Activated T-helper 1 cell treated with anti-CD3 and anti-CD28 coated beads, Interleukin-12 subunit alpha, Interleukin-12 subunit beta, Interleukin-2, Interleukin-4 antibody, amounts not matched to agents 30 ng/mL and 10 ng/mL and 1 ng/mL, durations not matched to agents 14 hours and 24 hours and 36 hours (primary cell): ENCODE results near the gene MMP1. TPM values are rescaled to one million over a fixed set of nuclear protein-coding genes. Genes with fewer than 3 reads are reported as not detected.

Experiments
- DNase-seq: peaks from one replicate; pipeline ENCODE4 v3.0.0; 2021; ENCODE audit warnings: low spot score
- H3K27ac Mint-ChIP-seq: one replicate; pipeline ENCODE4 v1.8.0; 2021; ENCODE audit warnings: mild to moderate bottlenecking, mixed read lengths
- H3K27me3 Mint-ChIP-seq: one replicate; pipeline ENCODE4 v1.8.0; 2022; ENCODE audit warnings: mild to moderate bottlenecking, moderate library complexity, mixed read lengths; ENCODE audit not compliant: insufficient read depth
- H3K36me3 Mint-ChIP-seq: one replicate; pipeline ENCODE4 v1.8.0; 2021; ENCODE audit warnings: low read depth, mixed read lengths
- H3K4me1 Mint-ChIP-seq: one replicate; pipeline ENCODE4 v1.8.0; 2021; ENCODE audit warnings: low read depth, mixed read lengths
- H3K4me3 Mint-ChIP-seq: one replicate; pipeline ENCODE4 v1.8.0; 2021; ENCODE audit warnings: mild to moderate bottlenecking, moderate library complexity, mixed read lengths
- H3K9me3 Mint-ChIP-seq: one replicate; pipeline ENCODE4 v1.8.0; 2021; ENCODE audit warnings: mixed read lengths
- intact Hi-C: fragments of 100-400 bp; cut with micrococcal nuclease; formaldehyde crosslinking; loops from one replicate; pipeline ENCODE4 v1.15.1; 2024
- total RNA-seq: library from RNA; stranded (reverse); gene quantifications from 2 replicates; pipeline ENCODE4 v1.2.3, GENCODE V29; 2022

The MMP1 gene
- total RNA-seq, 1 donor from 2014 or later = not detected

GRCh38 chr11:102830001-102830727 is 32.2 kb upstream of the MMP1 start:
- Mint-ChIP-seq H3K9me3 (no peaks in the 10 kb centered on the region), H3K36me3 (no peaks in the 10 kb centered on the region), H3K27me3 (peaks cover 23% of the 10 kb centered on the region), H3K27ac (no peak overlapping the region), H3K4me3 (no peak overlapping the region), H3K4me1 (no peaks in the 10 kb centered on the region)
- no peak for DNase-seq
- intact Hi-C loops = loop anchor here (10.0 kb wide), 1 partner anchor 225 kb away; no protein-coding TSS in a partner anchor

GRCh38 chr11:102829316-102830000 is 31.5 kb upstream of the MMP1 start:
- no peaks in the 10 kb centered on the region for H3K9me3 Mint-ChIP-seq
- no peak overlapping the region for H3K27ac Mint-ChIP-seq
- peaks cover 23% of the 10 kb centered on the region for H3K27me3 Mint-ChIP-seq
- H3K36me3 Mint-ChIP-seq = no peaks in the 10 kb centered on the region
- H3K4me1 Mint-ChIP-seq = no peaks in the 10 kb centered on the region
- H3K4me3 Mint-ChIP-seq = no peak overlapping the region
- intact Hi-C loops = no loop called here
- DNase-seq = no peak

DNA sequence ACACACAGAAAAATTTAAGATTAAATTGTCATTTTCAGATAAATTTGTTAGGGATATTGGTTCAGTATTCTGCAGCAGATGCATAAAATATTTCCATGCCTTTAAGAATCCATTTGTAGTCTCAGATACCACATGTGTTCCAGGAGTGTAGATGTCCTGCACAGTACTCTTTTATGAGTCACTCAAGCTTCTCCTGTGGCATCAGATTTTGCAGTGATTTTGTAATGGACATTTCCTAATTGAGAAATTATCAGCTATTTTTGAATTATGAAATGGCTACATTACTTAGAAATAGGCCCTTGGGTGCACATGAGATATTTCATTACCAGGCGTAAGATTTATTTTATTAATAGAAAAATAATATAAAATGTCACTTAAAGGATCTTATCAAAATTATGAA is 26.6 kb upstream of the MMP1 start:
- H3K4me1 Mint-ChIP-seq = no peaks in the 10 kb centered on the region
- H3K9me3 Mint-ChIP-seq = no peaks in the 10 kb centered on the region
- H3K4me3 Mint-ChIP-seq = no peak overlapping the region
- intact Hi-C loops = no loop called here
- H3K36me3 Mint-ChIP-seq = no peaks in the 10 kb centered on the region
- no peak for DNase-seq
- peaks cover under 1% of the 10 kb centered on the region for H3K27me3 Mint-ChIP-seq
- no peak overlapping the region for H3K27ac Mint-ChIP-seq

GRCh38 chr11:102819491-102819890 is 21.5 kb upstream of the MMP1 start:
- Mint-ChIP-seq H3K27me3 (no peaks in the 10 kb centered on the region), H3K4me1 (no peaks in the 10 kb centered on the region), H3K9me3 (peaks cover 9% of the 10 kb centered on the region), H3K36me3 (no peaks in the 10 kb centered on the region), H3K27ac (no peak overlapping the region), H3K4me3 (no peak overlapping the region)
- DNase-seq = no peak
- intact Hi-C loops = no loop called here

DNA sequence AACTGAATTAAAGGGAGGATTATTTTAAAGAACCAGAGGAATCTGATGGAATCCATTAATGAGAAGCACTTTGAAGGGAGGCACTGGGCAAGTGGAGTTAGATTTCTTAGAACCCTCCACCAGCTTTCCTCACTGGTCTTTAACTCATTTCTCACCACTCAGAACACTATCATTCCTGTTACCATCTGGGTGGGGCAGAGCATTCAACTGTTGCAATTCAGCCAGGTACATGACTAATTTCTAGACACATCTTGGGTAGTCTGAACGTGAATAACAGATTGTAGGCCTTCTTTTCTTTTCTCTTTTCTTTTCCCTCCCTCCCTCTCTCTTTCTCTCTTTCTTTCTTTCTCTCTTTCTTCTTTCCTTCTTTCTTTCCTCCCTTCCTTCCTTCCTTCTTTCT is 15.5 kb upstream of the MMP1 start:
- intact Hi-C loops = no loop called here
- no peak overlapping the region for H3K27ac Mint-ChIP-seq
- H3K36me3 Mint-ChIP-seq = no peaks in the 10 kb centered on the region
- H3K4me3 Mint-ChIP-seq = no peak overlapping the region
- no peaks in the 10 kb centered on the region for H3K4me1 Mint-ChIP-seq
- DNase-seq = no peak
- H3K9me3 Mint-ChIP-seq = peaks cover 9% of the 10 kb centered on the region
- H3K27me3 Mint-ChIP-seq = peaks cover 1% of the 10 kb centered on the region

GRCh38 chr11:102812188-102812587 is 14.2 kb upstream of the MMP1 start:
- intact Hi-C loops = no loop called here
- Mint-ChIP-seq H3K36me3 (no peaks in the 10 kb centered on the region), H3K27me3 (peaks cover 1% of the 10 kb centered on the region), H3K4me1 (no peaks in the 10 kb centered on the region), H3K4me3 (no peak overlapping the region), H3K9me3 (peaks cover 7% of the 10 kb centered on the region), H3K27ac (no peak overlapping the region)
- DNase-seq = no peak

GRCh38 chr11:102810950-102811660 is 13.1 kb upstream of the MMP1 start:
- H3K4me3 Mint-ChIP-seq = no peak overlapping the region
- no peak for DNase-seq
- H3K9me3 Mint-ChIP-seq = no peaks in the 10 kb centered on the region
- no peaks in the 10 kb centered on the region for H3K4me1 Mint-ChIP-seq
- peaks cover 1% of the 10 kb centered on the region for H3K27me3 Mint-ChIP-seq
- no peaks in the 10 kb centered on the region for H3K36me3 Mint-ChIP-seq
- no peak overlapping the region for H3K27ac Mint-ChIP-seq
- intact Hi-C loops = no loop called here

GRCh38 chr11:102809971-102810370 is 12.0 kb upstream of the MMP1 start:
- Mint-ChIP-seq H3K9me3 (no peaks in the 10 kb centered on the region), H3K4me3 (no peak overlapping the region), H3K27me3 (peaks cover 1% of the 10 kb centered on the region), H3K4me1 (no peaks in the 10 kb centered on the region), H3K27ac (no peak overlapping the region), H3K36me3 (no peaks in the 10 kb centered on the region)
- DNase-seq = no peak
- intact Hi-C loops = loop anchor here (2.0 kb wide), 1 partner anchor 131 kb away; no protein-coding TSS in a partner anchor

DNA sequence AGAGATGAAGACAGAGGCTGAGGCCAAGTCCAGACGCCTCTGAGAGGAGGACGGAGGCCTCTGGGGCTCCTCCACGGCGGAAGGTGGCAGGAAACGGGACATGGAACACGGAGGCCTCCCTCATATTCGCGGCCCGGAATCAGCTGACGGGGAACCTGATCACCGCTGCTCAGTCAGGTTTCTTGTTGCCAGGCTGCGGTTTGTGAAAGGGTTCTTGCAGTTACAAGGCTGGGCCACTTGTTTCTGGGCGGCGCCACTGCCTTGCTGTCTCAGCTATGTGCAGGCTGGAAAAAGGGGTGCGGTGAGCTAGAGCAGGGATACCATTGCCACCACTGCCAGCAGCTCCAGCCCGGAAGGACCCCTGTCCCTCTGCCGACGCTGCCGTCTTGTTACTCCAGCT is 10.0 kb upstream of the MMP1 start:
- H3K27ac Mint-ChIP-seq = no peak overlapping the region
- H3K9me3 Mint-ChIP-seq = no peaks in the 10 kb centered on the region
- intact Hi-C loops = loop anchor here (2.0 kb wide), 1 partner anchor 133 kb away; no protein-coding TSS in a partner anchor
- H3K36me3 Mint-ChIP-seq = no peaks in the 10 kb centered on the region
- no peak for DNase-seq
- H3K4me3 Mint-ChIP-seq = no peak overlapping the region
- peaks cover 1% of the 10 kb centered on the region for H3K27me3 Mint-ChIP-seq
- H3K4me1 Mint-ChIP-seq = no peaks in the 10 kb centered on the region

GRCh38 chr11:102806296-102806695 is 8.3 kb upstream of the MMP1 start:
- H3K9me3 Mint-ChIP-seq = no peaks in the 10 kb centered on the region
- no peak overlapping the region for H3K4me3 Mint-ChIP-seq
- H3K27ac Mint-ChIP-seq = no peak overlapping the region
- H3K27me3 Mint-ChIP-seq = peaks cover 1% of the 10 kb centered on the region
- intact Hi-C loops = no loop called here
- no peaks in the 10 kb centered on the region for H3K4me1 Mint-ChIP-seq
- no peaks in the 10 kb centered on the region for H3K36me3 Mint-ChIP-seq
- no peak for DNase-seq

DNA sequence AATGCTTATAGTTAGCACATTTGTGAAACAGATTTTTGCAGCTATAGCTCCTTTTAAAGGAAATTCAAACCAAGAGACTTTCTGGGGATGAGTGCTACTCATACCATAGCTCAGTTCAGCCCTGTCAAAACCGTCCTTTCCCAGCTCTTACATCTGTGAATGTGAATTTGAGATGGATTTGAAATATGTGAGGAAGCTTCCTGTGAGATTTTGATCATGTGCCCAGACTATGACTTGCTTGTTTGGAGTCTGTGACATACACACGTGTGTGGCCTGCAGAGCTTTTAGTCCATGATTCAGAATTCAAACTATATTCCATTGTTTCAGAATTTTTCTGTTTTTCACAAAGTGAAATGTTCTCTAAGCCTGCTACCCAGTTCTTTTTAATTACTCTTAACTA is 4.4 kb upstream of the MMP1 start:
- no peak for DNase-seq
- Mint-ChIP-seq H3K36me3 (no peaks in the 10 kb centered on the region), H3K27me3 (peaks cover 4% of the 10 kb centered on the region), H3K27ac (no peak overlapping the region), H3K9me3 (no peaks in the 10 kb centered on the region), H3K4me1 (no peaks in the 10 kb centered on the region), H3K4me3 (no peak overlapping the region)
- intact Hi-C loops = no loop called here

GRCh38 chr11:102800767-102801166 is 2.8 kb upstream of the MMP1 start:
- intact Hi-C loops = no loop called here
- Mint-ChIP-seq H3K36me3 (no peaks in the 10 kb centered on the region), H3K9me3 (no peaks in the 10 kb centered on the region), H3K27me3 (peaks cover 4% of the 10 kb centered on the region), H3K27ac (no peak overlapping the region), H3K4me3 (no peak overlapping the region), H3K4me1 (no peaks in the 10 kb centered on the region)
- no peak for DNase-seq
